ENCODE measurements around the gene CAPN2.

Gene CAPN2

GRCh38 chr1:223715604-223716172 lies 3.3 kb downstream of the CAPN2 start:
- no peaks in the 10 kb centered on the region for H3K27me3 ChIP-seq (ENCODE audit: low read length)
- H3K9ac ChIP-seq (ENCODE audit: low read length) = no peak overlapping the region
- H3K79me2 ChIP-seq (ENCODE audit: insufficient read depth, low read length) = no peaks in the 10 kb centered on the region
- no peaks in the 10 kb centered on the region for H3K36me3 ChIP-seq (ENCODE audit: low read length)
- H2AFZ ChIP-seq (ENCODE audit: low read depth, low read length, severe bottlenecking) = no peak overlapping the region
- no peak overlapping the region for H3K4me2 ChIP-seq (ENCODE audit: low read depth, low read length, poor library complexity, severe bottlenecking)
- H3K9me2 ChIP-seq (replicated peaks; ENCODE audit: insufficient read depth, low read length) = no peaks in the 10 kb centered on the region
- no peaks in the 10 kb centered on the region for H4K20me1 ChIP-seq (ENCODE audit: low read depth, low read length)
- no peaks in the 10 kb centered on the region for H3K9me3 ChIP-seq (ENCODE audit: insufficient read depth, low read length)
- TF ChIP-seq EZH2phosphoT487 (conservative IDR thresholded peaks at IDR 0.05; ENCODE audit: low read length) = no peak
- TF ChIP-seq, protein P1, sequence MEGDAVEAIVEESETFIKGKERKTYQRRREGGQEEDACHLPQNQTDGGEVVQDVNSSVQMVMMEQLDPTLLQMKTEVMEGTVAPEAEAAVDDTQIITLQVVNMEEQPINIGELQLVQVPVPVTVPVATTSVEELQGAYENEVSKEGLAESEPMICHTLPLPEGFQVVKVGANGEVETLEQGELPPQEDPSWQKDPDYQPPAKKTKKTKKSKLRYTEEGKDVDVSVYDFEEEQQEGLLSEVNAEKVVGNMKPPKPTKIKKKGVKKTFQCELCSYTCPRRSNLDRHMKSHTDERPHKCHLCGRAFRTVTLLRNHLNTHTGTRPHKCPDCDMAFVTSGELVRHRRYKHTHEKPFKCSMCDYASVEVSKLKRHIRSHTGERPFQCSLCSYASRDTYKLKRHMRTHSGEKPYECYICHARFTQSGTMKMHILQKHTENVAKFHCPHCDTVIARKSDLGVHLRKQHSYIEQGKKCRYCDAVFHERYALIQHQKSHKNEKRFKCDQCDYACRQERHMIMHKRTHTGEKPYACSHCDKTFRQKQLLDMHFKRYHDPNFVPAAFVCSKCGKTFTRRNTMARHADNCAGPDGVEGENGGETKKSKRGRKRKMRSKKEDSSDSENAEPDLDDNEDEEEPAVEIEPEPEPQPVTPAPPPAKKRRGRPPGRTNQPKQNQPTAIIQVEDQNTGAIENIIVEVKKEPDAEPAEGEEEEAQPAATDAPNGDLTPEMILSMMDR (IDR thresholded peaks at IDR 0.05; ENCODE audit: insufficient read depth, low read length, poor library complexity, severe bottlenecking) = no peak
- H3F3A ChIP-seq (ENCODE audit: insufficient read depth) = no peaks in the 10 kb centered on the region
- H3K4me3 ChIP-seq (ENCODE audit: insufficient read depth, low read length, poor library complexity, severe bottlenecking) = no peak overlapping the region
- no peak overlapping the region for H3K27ac ChIP-seq (ENCODE audit: low read depth, low read length)

GRCh38 chr1:223716302-223716862 lies 4.0 kb downstream of the CAPN2 start:
- TF ChIP-seq, protein P1 (IDR thresholded peaks at IDR 0.05; ENCODE audit: insufficient read depth, low read length, poor library complexity, severe bottlenecking) = no peak
- no peak for TF ChIP-seq EZH2phosphoT487 (conservative IDR thresholded peaks at IDR 0.05; ENCODE audit: low read length)
- no peaks in the 10 kb centered on the region for H3K27me3 ChIP-seq (ENCODE audit: low read length)
- H3K36me3 ChIP-seq (ENCODE audit: low read length) = no peaks in the 10 kb centered on the region
- no peaks in the 10 kb centered on the region for H3K9me2 ChIP-seq (replicated peaks; ENCODE audit: insufficient read depth, low read length)
- no peak overlapping the region for H3K4me2 ChIP-seq (ENCODE audit: low read depth, low read length, poor library complexity, severe bottlenecking)
- H3F3A ChIP-seq (ENCODE audit: insufficient read depth) = no peaks in the 10 kb centered on the region
- no peak overlapping the region for H3K4me3 ChIP-seq (ENCODE audit: insufficient read depth, low read length, poor library complexity, severe bottlenecking)
- H2AFZ ChIP-seq (ENCODE audit: low read depth, low read length, severe bottlenecking) = no peak overlapping the region
- H4K20me1 ChIP-seq (ENCODE audit: low read depth, low read length) = no peaks in the 10 kb centered on the region
- no peaks in the 10 kb centered on the region for H3K79me2 ChIP-seq (ENCODE audit: insufficient read depth, low read length)
- no peaks in the 10 kb centered on the region for H3K9me3 ChIP-seq (ENCODE audit: insufficient read depth, low read length)
- no peak overlapping the region for H3K27ac ChIP-seq (ENCODE audit: low read depth, low read length)
- H3K9ac ChIP-seq (ENCODE audit: low read length) = no peak overlapping the region

DNA sequence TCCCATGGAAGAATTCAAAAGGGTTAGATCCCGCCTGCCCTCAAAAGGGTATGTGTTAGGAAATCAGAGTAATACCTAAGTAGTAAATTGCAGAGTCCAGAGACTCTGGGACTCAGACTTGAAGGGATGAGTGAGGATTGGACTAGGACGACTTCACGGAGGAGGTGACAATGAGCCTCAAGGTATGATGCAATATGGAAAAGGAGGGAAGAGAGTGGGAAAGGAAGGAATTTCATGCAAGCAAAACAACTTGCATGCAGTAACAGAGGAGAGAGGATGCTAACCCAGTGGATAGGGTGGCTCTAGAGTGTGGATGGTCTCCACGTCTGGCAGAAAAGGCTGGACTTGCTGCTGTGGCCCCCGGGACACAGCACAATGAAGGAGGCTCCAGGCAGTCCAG lies 4.8 kb downstream of the CAPN2 start:
- no peaks in the 10 kb centered on the region for H3K36me3 ChIP-seq (ENCODE audit: low read length)
- no peak overlapping the region for H2AFZ ChIP-seq (ENCODE audit: low read depth, low read length, severe bottlenecking)
- H4K20me1 ChIP-seq (ENCODE audit: low read depth, low read length) = no peaks in the 10 kb centered on the region
- H3K9ac ChIP-seq (ENCODE audit: low read length) = no peak overlapping the region
- H3K4me2 ChIP-seq (ENCODE audit: low read depth, low read length, poor library complexity, severe bottlenecking) = no peak overlapping the region
- no peaks in the 10 kb centered on the region for H3K27me3 ChIP-seq (ENCODE audit: low read length)
- H3K79me2 ChIP-seq (ENCODE audit: insufficient read depth, low read length) = no peaks in the 10 kb centered on the region
- H3K4me3 ChIP-seq (ENCODE audit: insufficient read depth, low read length, poor library complexity, severe bottlenecking) = no peak overlapping the region
- TF ChIP-seq, protein P1 (IDR thresholded peaks at IDR 0.05; ENCODE audit: insufficient read depth, low read length, poor library complexity, severe bottlenecking) = no peak
- no peak for TF ChIP-seq EZH2phosphoT487 (conservative IDR thresholded peaks at IDR 0.05; ENCODE audit: low read length)
- no peaks in the 10 kb centered on the region for H3K9me2 ChIP-seq (replicated peaks; ENCODE audit: insufficient read depth, low read length)
- H3K9me3 ChIP-seq (ENCODE audit: insufficient read depth, low read length) = no peaks in the 10 kb centered on the region
- H3F3A ChIP-seq (ENCODE audit: insufficient read depth) = no peaks in the 10 kb centered on the region
- H3K27ac ChIP-seq (ENCODE audit: low read depth, low read length) = no peak overlapping the region

All from SU-DHL-6 (cell line).